ENCODE measurements around the gene TTC36.
"Not testable (repeated sequence)": the region's sequence is repeated elsewhere in the genome, so short reads cannot be mapped to it uniquely, and the experiment has no call there.

Gene TTC36, protein sequence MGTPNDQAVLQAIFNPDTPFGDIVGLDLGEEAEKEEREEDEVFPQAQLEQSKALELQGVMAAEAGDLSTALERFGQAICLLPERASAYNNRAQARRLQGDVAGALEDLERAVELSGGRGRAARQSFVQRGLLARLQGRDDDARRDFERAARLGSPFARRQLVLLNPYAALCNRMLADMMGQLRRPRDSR

DNA sequence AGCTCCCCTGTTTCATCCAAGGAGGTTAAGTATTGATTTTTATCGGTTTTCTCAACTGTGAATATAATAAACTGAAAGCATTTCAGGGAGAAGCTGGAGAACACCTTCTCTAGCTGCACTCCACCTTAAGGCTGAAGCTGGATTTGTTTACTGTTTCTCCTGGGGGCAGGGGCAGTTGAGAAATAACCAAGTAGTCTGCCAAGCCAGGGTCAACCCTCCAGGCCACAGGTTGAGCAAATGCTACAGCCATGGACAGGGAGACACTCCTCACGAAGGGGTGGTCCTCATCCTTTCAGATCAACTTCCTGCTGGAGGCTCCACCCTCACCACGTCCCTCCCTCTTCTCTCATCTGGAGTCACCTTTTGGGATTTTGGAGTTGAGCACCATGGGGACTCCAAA lies at the start of gene TTC36:
Gene TTC36, plus strand, starts transcription at position 366 of the 400 bp plus-strand sequence. Its CDS starts 21 bp downstream, at position 387.
- no peak for DNase-seq

DNA sequence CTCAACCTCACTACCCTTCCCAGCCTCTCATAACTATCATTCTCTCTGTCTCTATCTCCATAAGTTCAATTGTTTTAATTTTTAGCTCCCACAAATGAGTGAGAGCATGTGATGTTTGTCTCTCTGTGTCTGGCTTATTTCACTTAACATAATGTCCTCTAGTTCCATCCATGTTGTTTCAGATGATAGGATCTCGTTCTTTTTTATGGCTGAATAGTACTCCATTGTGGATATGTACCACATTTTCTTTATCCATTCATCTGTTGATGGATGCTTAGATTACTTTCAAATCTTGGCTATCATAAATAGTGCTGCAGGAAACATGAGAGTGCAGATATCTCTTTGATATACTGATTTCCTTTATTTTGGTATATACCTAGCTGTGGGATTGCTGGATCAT lies 46.0 kb upstream of the TTC36 start:
- not testable (repeated sequence) for DNase-seq

DNA sequence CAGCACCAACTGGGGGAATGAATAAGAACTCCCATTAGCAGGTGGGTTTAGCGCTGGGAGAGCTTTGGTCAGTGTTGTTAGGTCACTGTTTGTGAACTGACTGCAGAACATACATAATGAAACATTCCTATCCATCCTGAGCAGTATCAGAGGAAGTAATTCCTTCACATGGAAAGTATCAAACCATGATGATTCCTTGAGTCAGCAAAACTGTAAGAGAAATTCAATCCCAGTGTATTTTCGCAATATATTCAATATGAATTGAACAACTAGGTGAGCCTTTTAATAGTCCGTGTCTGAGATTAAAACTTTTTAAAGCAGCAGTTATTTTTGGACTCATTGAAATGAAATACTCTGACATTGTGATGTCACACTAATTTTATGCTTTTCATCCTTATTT lies 42.9 kb upstream of the TTC36 start:
- DNase-seq = no peak

GRCh38 chr11:118485273-118485672 lies 42.0 kb upstream of the TTC36 start:
- DNase-seq = no peak

DNA sequence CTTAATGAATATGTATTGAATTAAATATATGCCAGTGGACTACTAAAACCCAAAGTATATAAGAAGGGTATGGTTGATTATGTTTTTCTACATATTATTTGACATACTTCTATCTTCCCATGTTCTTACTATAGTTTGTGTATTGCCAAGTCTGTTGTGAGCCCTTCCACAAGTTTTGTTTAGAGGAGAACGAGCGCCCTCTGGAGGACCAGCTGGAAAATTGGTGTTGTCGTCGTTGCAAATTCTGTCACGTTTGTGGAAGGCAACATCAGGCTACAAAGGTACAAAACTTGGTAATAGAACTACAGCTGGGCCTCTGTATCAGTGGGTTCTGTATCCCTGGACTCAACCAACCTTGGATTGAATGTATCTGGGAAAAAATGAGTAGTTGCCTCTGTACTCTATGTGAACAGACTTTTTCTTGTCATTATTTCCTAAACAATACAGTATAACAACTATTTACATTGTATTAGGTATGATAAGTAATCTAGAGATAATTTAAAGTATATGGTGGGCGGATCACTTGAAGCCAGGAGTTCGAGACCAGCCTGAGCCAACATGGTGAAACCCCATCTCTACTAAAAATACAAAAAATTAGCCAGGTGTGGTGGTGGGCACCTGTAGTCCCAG lies 38.7 kb upstream of the TTC36 start:
- peak; percentile 87 for DNase-seq

- DNase-seq = no peak
These were observed 36.2 kb upstream of the TTC36 start for GRCh38 chr11:118491041-118491440.

DNA sequence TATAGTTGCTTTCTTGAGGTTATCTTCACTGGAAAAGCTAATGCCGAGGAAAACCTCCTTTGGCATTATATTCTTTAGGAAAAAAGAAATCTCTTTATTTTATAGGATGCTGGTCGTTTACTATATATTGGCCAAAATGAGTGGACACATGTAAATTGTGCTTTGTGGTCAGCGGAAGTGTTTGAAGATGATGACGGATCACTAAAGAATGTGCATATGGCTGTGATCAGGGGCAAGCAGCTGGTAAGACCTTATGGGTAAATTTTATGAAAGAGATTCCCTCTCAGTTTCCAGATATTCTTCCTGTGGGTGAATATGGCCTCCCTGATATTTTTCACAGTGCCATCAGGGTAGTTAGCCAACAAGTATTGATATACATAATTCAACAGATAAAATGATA lies 29.4 kb upstream of the TTC36 start:
- no peak for DNase-seq

DNA sequence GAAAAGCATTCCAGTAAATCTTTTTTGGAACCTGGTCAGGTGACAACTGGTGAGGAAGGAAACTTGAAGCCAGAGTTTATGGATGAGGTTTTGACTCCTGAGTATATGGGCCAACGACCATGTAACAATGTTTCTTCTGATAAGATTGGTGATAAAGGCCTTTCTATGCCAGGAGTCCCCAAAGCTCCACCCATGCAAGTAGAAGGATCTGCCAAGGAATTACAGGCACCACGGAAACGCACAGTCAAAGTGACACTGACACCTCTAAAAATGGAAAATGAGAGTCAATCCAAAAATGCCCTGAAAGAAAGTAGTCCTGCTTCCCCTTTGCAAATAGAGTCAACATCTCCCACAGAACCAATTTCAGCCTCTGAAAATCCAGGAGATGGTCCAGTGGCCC lies 24.1 kb upstream of the TTC36 start:
- no peak for DNase-seq

- no peak for DNase-seq
These were observed 15.7 kb upstream of the TTC36 start for GRCh38 chr11:118511601-118512000.

DNA sequence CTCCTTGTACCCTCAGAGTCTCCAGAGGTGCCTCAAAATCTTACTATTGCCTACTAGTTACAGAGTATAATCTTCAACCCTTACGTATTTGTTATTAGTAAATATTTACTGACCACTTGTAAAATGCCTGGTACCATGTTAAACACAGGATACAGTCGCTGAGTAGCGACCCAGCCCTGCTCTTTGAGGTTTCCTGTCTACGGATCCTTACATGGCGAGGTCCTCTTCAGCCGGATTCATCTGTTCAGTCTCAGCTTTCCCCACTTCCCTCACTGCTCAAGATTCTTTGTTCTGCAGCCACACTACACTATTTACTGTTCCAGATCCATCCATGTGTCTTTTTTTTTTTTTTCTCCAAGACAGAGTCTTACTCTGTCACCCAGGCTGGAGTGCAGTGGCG lies 13.2 kb upstream of the TTC36 start:
- DNase-seq = peak; percentile 13

DNA sequence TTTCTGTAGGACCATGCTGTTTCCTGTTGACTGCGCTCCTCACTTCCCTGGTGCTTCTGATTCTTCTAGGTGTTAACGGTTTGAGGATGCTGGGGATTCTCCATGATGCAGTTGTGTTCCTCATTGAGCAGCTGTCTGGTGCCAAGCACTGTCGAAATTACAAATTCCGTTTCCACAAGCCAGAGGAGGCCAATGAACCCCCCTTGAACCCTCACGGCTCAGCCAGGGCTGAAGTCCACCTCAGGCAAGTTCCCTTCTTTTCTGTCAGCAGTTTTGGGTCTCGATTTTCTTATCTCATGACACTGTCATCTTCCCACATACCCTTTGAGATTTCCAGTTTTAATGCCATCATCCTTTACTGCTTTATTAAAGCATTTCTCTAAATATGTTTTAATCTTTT lies 7.7 kb upstream of the TTC36 start:
- DNase-seq = no peak

GRCh38 chr11:118521892-118522311 lies 5.4 kb upstream of the TTC36 start:
- DNase-seq = no peak

DNA sequence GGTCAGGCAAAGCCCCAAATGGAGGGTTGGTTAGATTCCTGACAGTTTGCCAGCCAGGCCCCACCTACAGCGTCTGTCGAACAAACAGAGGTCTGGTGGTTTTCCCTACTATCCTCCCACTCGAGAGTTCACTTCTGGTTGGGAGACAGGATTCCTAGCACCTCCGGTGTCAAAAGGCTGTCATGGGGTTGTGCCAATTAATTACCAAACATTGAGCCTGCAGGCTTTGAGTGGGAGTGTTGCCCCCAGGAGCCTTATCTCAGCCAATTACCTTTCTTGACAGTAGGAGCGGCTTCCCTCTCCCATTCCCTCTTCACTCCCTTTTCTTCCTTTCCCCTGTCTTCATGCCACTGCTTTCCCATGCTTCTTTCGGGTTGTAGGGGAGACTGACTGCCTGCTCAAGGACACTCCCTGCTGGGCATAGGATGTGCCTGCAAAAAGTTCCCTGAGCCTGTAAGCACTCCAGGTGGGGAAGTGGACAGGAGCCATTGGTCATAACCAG lies 4.7 kb upstream of the TTC36 start:
- DNase-seq = no peak

DNA sequence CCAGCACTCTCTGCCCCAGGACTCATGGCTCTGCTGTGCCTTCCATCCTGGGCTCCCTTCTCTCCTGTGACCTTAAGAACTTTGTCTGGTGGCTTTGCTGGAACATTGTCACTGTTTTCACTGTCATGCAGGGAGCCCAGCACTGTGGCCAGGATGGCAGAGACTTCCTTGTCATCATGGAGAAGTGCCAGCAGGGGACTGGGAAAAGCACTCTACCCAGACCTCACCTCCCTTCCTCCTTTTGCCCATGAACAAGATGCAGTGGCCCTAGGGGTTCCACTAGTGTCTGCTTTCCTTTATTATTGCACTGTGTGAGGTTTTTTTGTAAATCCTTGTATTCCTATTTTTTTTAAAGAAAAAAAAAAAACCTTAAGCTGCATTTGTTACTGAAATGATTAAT lies 2.9 kb upstream of the TTC36 start:
- no peak for DNase-seq

- DNase-seq = no peak
These were observed 2.4 kb upstream of the TTC36 start for GRCh38 chr11:118524757-118525470.

GRCh38 chr11:118526688-118527087 lies 586 bp upstream of the TTC36 start:
- no peak for DNase-seq

- no peak for DNase-seq
These were observed 1.2 kb downstream of the TTC36 start for GRCh38 chr11:118528511-118528910.

DNA sequence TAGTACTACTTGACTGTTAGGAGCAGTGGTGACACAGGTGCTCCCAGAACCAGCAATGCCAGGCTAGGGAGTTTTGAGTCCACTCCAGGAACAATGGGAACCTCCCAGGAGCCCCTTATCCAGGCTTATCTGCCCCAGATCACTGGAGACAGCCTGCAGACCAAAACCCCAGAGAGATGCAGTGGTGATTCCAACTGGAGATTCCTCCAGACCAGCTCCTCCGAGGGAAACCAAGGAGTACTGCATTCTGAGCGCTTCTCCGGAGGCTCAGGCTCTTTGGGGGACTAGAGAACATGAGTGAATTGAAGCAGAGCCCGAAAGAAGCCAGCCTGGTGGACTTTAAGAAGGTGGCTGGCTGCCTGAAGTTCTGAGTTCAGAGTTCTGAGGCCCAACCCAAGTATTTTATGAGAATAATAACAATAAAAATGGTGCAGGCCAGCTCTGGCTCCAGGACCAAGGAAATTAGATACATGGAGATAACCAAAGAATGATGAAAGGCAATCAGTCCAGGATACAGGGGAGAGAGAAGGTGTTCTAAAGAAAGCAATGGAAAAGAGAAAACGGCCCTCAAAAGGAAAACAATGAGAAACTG lies 2.4 kb downstream of the TTC36 start:
- DNase-seq = no peak

DNA sequence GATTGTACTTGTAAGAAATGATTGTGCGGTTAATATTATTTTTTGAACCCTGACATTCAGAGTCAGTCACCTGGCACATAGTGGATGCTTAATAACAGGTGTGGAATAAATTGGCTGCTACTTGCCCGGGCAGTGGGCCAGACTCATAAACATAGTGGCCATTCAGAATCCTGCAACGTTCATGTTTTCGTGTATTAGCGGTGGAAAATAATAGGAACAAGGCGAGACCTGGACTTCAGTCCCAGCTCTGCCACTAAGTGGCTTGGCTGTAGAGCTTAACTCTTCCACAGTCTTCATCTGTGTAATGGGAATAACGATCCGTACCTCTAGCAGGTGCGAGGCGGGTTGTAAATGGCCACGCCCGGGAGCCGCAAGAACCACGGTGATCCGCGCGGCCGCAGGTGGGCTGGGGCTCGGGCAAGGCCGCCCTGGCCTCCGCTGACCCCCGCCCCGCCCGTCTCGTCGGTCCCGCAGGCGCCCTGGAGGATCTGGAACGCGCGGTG lies 3.0 kb downstream of the TTC36 start:
- no peak for DNase-seq

DNA sequence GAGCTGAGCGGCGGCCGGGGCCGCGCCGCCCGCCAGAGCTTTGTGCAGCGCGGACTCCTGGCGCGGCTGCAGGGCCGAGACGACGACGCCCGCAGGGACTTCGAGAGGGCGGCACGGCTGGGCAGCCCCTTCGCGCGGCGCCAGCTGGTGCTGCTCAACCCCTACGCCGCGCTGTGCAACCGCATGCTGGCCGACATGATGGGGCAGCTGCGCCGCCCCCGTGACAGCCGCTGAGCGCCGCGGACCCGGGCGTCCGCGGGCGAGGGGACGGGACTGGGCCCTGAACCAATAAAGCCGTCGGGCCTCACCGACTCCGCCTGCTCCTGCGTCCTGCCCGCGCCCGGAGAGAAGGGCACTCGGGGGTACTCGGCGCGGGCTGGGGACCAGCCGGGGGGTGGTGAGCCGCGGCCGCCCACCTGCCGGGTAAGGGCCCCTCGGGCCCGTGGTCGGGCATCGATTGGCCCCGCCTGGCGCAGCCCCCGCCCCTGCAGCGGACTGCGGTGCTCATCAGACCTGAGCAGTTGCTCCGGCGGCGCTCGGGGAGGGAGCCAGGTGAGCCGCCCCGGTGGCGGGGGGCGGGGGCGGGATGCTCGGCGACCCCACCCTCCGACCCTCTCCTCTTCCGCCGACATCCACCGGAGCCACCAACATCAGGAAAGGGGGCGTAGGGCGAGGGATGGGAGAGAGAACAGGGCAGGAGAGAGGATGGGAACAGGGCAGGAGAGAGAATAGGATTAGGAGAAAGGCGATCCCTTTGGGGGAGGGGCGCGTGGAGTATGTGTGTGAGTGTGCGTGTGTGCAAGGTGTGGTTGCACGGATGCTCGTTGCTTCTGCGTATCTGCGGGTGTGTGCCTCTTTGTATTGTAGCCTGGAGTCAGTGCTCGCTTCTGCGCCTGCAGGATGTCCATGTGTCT lies 3.7 kb downstream of the TTC36 start, which contains the start of gene TMEM25:
Gene TMEM25, plus strand, starts transcription at position 510 of the 914 bp plus-strand sequence. CDS start 610 bp downstream, outside the sequence.
- DNase-seq = peak; percentile 73

DNA sequence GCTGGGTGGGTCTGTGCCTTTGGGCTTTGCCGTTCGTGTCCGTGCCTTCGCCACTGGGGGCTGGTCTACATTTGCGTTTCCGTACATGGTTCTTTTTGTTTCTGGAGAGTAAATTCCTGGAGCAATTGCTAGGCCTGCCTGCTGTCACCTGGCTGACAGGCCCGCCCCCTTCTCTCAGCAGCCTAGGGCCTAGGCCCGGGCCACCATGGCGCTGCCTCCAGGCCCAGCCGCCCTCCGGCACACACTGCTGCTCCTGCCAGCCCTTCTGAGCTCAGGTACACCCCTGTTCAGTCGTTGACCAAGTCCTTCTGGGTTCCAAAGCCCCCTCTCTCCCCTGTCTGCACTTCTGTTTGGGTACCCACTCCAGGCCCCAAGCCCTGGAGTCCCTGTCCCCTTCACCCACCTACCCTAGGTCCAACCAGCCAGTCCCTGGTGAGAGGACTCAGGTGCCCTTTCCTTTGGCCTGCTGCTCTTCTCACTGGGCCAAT lies 4.4 kb downstream of the TTC36 start:
- DNase-seq = no peak

DNA sequence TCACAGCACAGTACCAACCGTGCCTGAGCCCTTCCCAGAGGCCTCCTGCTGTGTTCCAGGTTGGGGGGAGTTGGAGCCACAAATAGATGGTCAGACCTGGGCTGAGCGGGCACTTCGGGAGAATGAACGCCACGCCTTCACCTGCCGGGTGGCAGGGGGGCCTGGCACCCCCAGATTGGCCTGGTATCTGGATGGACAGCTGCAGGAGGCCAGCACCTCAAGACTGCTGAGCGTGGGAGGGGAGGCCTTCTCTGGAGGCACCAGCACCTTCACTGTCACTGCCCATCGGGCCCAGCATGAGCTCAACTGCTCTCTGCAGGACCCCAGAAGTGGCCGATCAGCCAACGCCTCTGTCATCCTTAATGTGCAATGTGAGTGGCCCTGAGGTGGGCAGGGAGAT lies 4.8 kb downstream of the TTC36 start:
- DNase-seq = no peak
